ENCODE results near the gene PPIC. TPM values are rescaled to one million over a fixed set of nuclear protein-coding genes. Genes with fewer than 3 reads are reported as not detected.

Gene PPIC
- total and polyA plus RNA-seq, 4 donors: 52.5 to 71.7 (median 65.5) TPM

DNA sequence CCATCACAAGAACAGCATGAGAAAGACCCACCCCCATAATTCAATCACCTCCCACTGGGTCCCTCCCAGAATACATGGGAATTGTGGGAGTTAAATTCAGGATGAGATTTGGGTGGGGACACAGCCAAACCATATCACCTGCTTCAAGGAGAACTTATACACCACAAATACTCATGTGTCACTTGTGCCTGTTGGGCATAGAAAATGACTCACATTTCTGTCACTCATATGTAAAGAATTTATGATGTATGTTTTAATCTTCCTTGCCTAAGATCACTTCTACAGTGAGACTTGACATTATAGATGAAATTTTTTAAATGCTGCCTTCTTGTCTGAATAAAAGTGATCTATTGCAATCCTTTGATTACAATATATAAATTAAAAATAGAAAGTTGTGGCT, 29.5 kb upstream of the PPIC start:
- H3K36me3 ChIP-seq (ENCODE audit: control insufficient read depth in 1 of 2, insufficient read depth in 2 of 2, low read length in 1 of 2): no peaks in the 10 kb centered on the region
- intact Hi-C loops (cut with DNase I): no loop called here
- ATAC-seq (ENCODE audit: low FRiP score) (no peak), DNase-seq (no peak)
- no peaks in the 10 kb centered on the region for H3K4me1 ChIP-seq (ENCODE audit: control insufficient read depth in 1 of 2, insufficient read depth in 2 of 2, low read length in 2 of 2)
- H3K9me3 ChIP-seq (ENCODE audit: control insufficient read depth, low read length): peaks cover 4% of the 10 kb centered on the region
- H3K27ac ChIP-seq (ENCODE audit: low read depth in 1 of 2, low read length in 2 of 2): no peak overlapping the region
- H3K4me3 ChIP-seq (ENCODE audit: low read length in 2 of 2): no peak overlapping the region
- H3K27me3 ChIP-seq (ENCODE audit: control insufficient read depth in 1 of 2, insufficient read depth in 2 of 2, low read length in 1 of 2): no peaks in the 10 kb centered on the region

DNA sequence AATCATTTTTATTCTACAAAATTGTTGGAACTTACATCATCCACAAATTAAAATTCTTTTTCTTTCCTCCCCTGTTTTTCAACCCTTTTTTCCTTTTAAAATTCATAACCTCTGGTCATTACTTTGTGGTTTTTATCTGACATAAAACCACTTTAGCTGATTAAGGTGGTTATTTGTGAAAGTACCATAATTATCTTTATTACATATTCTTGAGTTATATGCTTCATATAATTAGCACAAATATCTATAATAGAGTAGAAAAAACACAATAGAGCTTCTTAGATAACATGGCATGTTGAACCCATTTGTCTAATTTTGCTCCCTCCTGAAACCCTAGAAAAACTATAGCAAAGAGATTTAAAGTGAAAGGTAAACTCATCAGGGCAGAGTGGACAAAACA, 22.9 kb upstream of the PPIC start:
- H3K4me3 ChIP-seq (ENCODE audit: low read length in 2 of 2): no peak overlapping the region
- intact Hi-C loops (cut with DNase I): no loop called here
- no peak for ATAC-seq (ENCODE audit: low FRiP score)
- no peaks in the 10 kb centered on the region for H3K27me3 ChIP-seq (ENCODE audit: control insufficient read depth in 1 of 2, insufficient read depth in 2 of 2, low read length in 1 of 2)
- H3K9me3 ChIP-seq (ENCODE audit: control insufficient read depth, low read length): peaks cover 7% of the 10 kb centered on the region
- peaks cover 0 to 3% of the 10 kb centered on the region in 2 donors for H3K36me3 ChIP-seq (ENCODE audit: control insufficient read depth in 1 of 2, insufficient read depth in 2 of 2, low read length in 1 of 2)
- no peak overlapping the region for H3K27ac ChIP-seq (ENCODE audit: low read depth in 1 of 2, low read length in 2 of 2)
- no peak for DNase-seq
- no peaks in the 10 kb centered on the region for H3K4me1 ChIP-seq (ENCODE audit: control insufficient read depth in 1 of 2, insufficient read depth in 2 of 2, low read length in 2 of 2)

DNA sequence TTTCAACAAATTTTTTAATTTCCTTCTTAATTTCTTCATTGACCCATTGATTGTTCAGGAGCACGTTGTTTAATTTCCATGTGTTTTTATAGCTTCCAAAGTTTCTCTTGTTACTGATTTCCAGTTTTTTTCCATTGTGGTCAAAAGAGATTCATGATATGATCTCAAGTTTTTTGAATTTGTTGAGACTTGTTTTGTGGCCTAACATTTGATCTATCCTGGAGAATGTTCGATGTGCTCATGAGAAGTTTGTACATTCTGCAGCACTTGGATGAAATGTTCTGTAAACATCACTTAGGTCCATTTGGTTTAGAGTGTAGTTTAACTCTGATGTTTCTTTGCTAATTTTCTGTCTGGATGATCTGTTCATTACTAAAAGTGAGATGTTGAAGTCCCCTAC, 14.7 kb upstream of the PPIC start:
- no peak for ATAC-seq (ENCODE audit: low FRiP score)
- DNase-seq: no peak
- intact Hi-C loops (cut with DNase I): loop anchor here in 1 of 2 donors (2.0 kb wide), 1 partner anchor 14 kb away; no protein-coding TSS in a partner anchor
- H3K4me3 ChIP-seq (ENCODE audit: low read length in 2 of 2): no peak overlapping the region
- no peak overlapping the region for H3K27ac ChIP-seq (ENCODE audit: low read depth in 1 of 2, low read length in 2 of 2)
- H3K4me1 ChIP-seq (ENCODE audit: control insufficient read depth in 1 of 2, insufficient read depth in 2 of 2, low read length in 2 of 2): no peaks in the 10 kb centered on the region
- H3K27me3 ChIP-seq (ENCODE audit: control insufficient read depth in 1 of 2, insufficient read depth in 2 of 2, low read length in 1 of 2): no peaks in the 10 kb centered on the region
- H3K36me3 ChIP-seq (ENCODE audit: control insufficient read depth in 1 of 2, insufficient read depth in 2 of 2, low read length in 1 of 2): peaks cover 0 to 5% of the 10 kb centered on the region in 2 donors
- peaks cover 4% of the 10 kb centered on the region for H3K9me3 ChIP-seq (ENCODE audit: control insufficient read depth, low read length)
- 91 to 97% methylated on average over 2 of the region's 2 CpGs for WGBS, 2 donors

DNA sequence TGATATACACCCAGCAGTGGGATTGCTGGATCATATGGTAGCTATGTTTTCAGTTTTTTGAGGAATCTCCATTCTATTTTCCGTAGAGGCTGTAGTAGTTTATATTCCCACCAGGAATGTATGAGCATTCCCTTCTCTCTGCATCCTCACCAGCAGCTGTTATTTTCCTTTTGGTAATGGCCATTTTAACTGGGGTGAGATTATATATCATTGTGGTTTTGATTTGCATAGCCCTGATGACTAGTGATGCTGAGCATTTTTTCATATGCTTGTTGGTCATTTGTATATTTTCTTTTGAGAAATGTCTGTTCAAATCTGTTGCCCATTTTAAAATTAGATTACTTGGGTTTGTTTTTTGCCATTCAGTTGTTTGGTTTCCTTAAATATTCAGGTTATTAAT, 11.2 kb upstream of the PPIC start:
- Histone ChIP-seq H3K9me3 (ENCODE audit: control insufficient read depth, low read length) (peaks cover 4% of the 10 kb centered on the region), H3K36me3 (ENCODE audit: control insufficient read depth in 1 of 2, insufficient read depth in 2 of 2, low read length in 1 of 2) (peaks cover 0 to 2% of the 10 kb centered on the region in 2 donors), H3K4me3 (ENCODE audit: low read length in 2 of 2) (no peak overlapping the region), H3K27ac (ENCODE audit: low read depth in 1 of 2, low read length in 2 of 2) (no peak overlapping the region), H3K4me1 (ENCODE audit: control insufficient read depth in 1 of 2, insufficient read depth in 2 of 2, low read length in 2 of 2) (no peaks in the 10 kb centered on the region), H3K27me3 (ENCODE audit: control insufficient read depth in 1 of 2, insufficient read depth in 2 of 2, low read length in 1 of 2) (no peaks in the 10 kb centered on the region)
- DNase-seq (no peak), ATAC-seq (ENCODE audit: low FRiP score) (no peak)
- 91 to 95% methylated on average over 1 of the region's 1 CpG for WGBS, 2 donors
- intact Hi-C loops (cut with DNase I): no loop called here

DNA sequence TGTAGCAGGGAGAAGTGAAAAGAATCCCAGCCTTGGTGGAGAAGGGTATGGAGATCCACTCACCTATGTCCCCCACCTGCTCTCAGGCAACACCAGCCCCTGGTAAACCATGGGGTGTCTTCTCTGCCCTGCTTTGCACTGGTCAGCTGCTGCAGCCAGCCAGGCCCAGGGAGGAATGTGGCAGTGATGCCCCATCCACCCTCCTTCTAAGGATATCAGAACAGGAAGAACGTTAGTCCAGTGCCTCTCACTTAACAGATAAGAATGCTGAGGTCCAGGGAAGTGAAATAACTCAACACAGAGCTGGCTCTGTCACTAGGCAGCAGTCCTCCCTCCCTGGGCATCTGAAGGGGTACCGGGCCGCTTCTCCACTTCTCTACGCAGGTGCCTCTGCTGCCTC, 9.7 kb upstream of the PPIC start:
- intact Hi-C loops (cut with DNase I): no loop called here
- no peaks in the 10 kb centered on the region for H3K27me3 ChIP-seq (ENCODE audit: control insufficient read depth in 1 of 2, insufficient read depth in 2 of 2, low read length in 1 of 2)
- 85% methylated on average over 4 of the region's 4 CpGs for WGBS, 2 donors
- H3K4me1 ChIP-seq (ENCODE audit: control insufficient read depth in 1 of 2, insufficient read depth in 2 of 2, low read length in 2 of 2): no peaks in the 10 kb centered on the region
- H3K4me3 ChIP-seq (ENCODE audit: low read length in 2 of 2): no peak overlapping the region
- H3K36me3 ChIP-seq (ENCODE audit: control insufficient read depth in 1 of 2, insufficient read depth in 2 of 2, low read length in 1 of 2): no peaks in the 10 kb centered on the region
- peaks cover 1% of the 10 kb centered on the region for H3K9me3 ChIP-seq (ENCODE audit: control insufficient read depth, low read length)
- no peak overlapping the region for H3K27ac ChIP-seq (ENCODE audit: low read depth in 1 of 2, low read length in 2 of 2)
- ATAC-seq (ENCODE audit: low FRiP score): no peak
- DNase-seq: no peak

DNA sequence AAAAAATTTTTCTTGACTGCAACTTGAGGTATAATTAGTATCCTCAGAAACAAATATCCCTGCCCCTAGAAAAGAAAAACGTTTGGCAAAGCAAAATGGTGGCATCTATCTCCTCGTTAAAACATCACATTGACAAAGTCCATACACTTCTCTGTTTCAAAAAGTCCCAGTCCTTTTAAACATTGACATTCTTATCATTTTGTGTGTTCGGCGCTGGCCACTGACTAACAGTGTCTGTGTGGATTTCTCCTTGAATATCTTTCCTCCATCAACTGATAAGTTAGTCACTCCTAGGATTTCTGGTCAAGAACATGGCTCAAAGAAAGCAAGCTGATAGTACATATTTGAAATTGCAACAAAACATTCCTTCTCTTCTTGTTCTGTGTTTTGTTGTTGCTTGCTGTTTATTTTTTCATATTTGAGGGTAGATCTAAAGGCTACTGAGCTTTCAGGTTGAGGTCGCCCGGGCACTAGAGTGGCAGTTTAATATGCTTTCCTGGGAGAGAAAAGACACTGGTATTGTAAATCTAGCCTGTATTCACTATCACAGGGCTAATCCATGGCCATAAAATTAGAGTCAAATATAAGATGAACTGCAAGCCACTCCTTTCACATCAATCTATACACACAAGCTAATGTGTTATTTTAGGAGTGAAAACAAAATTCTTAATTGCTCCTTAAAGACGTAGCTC, 8.5 kb upstream of the PPIC start:
- ATAC-seq (ENCODE audit: low FRiP score): no peak
- intact Hi-C loops (cut with DNase I): no loop called here
- no peak overlapping the region for H3K4me3 ChIP-seq (ENCODE audit: low read length in 2 of 2)
- no peaks in the 10 kb centered on the region for H3K36me3 ChIP-seq (ENCODE audit: control insufficient read depth in 1 of 2, insufficient read depth in 2 of 2, low read length in 1 of 2)
- H3K4me1 ChIP-seq (ENCODE audit: control insufficient read depth in 1 of 2, insufficient read depth in 2 of 2, low read length in 2 of 2): no peaks in the 10 kb centered on the region
- WGBS, 2 donors: 89 to 92% methylated on average over 7 of the region's 7 CpGs
- no peak for DNase-seq
- H3K9me3 ChIP-seq (ENCODE audit: control insufficient read depth, low read length): peaks cover 1% of the 10 kb centered on the region
- no peaks in the 10 kb centered on the region for H3K27me3 ChIP-seq (ENCODE audit: control insufficient read depth in 1 of 2, insufficient read depth in 2 of 2, low read length in 1 of 2)
- H3K27ac ChIP-seq (ENCODE audit: low read depth in 1 of 2, low read length in 2 of 2): no peak overlapping the region

DNA sequence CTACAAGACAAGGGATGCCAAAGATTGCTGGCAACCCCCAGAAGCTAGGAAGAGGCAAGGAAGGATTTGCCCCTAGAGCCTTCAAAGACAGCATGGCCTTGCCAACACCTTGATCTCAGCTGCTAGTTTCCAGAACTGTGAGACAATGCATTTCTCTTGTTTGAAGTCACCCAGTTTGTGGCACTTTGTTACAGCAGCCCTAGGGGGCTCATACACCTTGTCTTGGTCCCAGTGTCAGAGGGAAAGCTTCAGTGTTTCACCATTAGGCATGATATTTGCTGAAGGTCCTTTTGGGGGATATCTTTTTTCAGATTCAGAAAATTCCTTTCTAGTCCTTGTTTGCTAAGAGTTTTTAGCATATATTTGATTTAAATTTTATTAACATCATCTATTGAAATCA, 3.1 kb upstream of the PPIC start:
- ATAC-seq (ENCODE audit: low FRiP score) (no peak), DNase-seq (no peak)
- H3K4me3 ChIP-seq (ENCODE audit: low read length in 2 of 2): no peak overlapping the region
- peak overlapping the region in 1 of 2 donors; percentile 6 for H3K27ac ChIP-seq (ENCODE audit: low read depth in 1 of 2, low read length in 2 of 2)
- H3K9me3 ChIP-seq (ENCODE audit: control insufficient read depth, low read length): no peaks in the 10 kb centered on the region
- intact Hi-C loops (cut with DNase I): loop anchor here (5.0 kb wide), 2 partner anchors 48 to 328 kb away; partner anchors contain the start of gene PRDM6 (in 1 of the 2)
- no peaks in the 10 kb centered on the region for H3K36me3 ChIP-seq (ENCODE audit: control insufficient read depth in 1 of 2, insufficient read depth in 2 of 2, low read length in 1 of 2)
- H3K27me3 ChIP-seq (ENCODE audit: control insufficient read depth in 1 of 2, insufficient read depth in 2 of 2, low read length in 1 of 2): no peaks in the 10 kb centered on the region
- H3K4me1 ChIP-seq (ENCODE audit: control insufficient read depth in 1 of 2, insufficient read depth in 2 of 2, low read length in 2 of 2): no peaks in the 10 kb centered on the region

DNA sequence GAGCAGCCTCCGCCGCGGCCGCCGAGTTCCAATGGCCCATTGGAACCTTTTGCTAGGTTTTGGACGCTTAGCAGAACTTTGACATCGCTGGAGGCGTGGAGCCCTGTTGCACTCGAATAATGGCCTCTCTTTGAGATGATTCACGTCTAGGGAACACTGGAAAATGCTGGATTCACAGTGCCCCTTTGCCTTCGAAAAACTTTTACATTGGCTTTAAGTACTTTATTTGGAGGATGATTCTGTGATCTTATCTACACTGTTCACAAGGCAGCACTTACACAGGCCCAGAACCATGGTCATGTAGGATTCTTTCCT, 536 bp upstream of the PPIC start:
- peak overlapping the region; percentile 72 to 88 for H3K27ac ChIP-seq (ENCODE audit: low read depth in 1 of 2, low read length in 2 of 2)
- no peak for ATAC-seq (ENCODE audit: low FRiP score)
- no peak for DNase-seq
- peak overlapping the region; percentile 70 to 92 for H3K4me3 ChIP-seq (ENCODE audit: low read length in 2 of 2)
- H3K27me3 ChIP-seq (ENCODE audit: control insufficient read depth in 1 of 2, insufficient read depth in 2 of 2, low read length in 1 of 2): no peaks in the 10 kb centered on the region
- WGBS, 2 donors: 0% methylated on average over 11 of the region's 11 CpGs
- H3K36me3 ChIP-seq (ENCODE audit: control insufficient read depth in 1 of 2, insufficient read depth in 2 of 2, low read length in 1 of 2): no peaks in the 10 kb centered on the region
- no peaks in the 10 kb centered on the region for H3K9me3 ChIP-seq (ENCODE audit: control insufficient read depth, low read length)
- H3K4me1 ChIP-seq (ENCODE audit: control insufficient read depth in 1 of 2, insufficient read depth in 2 of 2, low read length in 2 of 2): no peaks in the 10 kb centered on the region
- intact Hi-C loops (cut with DNase I): loop anchor here (2.0 to 5.0 kb wide), 4 partner anchors 50 to 330 kb away; partner anchors contain the start of genes PRDM6 (in 2 of the 2) and SNX24 (in 1 of the 2)

DNA sequence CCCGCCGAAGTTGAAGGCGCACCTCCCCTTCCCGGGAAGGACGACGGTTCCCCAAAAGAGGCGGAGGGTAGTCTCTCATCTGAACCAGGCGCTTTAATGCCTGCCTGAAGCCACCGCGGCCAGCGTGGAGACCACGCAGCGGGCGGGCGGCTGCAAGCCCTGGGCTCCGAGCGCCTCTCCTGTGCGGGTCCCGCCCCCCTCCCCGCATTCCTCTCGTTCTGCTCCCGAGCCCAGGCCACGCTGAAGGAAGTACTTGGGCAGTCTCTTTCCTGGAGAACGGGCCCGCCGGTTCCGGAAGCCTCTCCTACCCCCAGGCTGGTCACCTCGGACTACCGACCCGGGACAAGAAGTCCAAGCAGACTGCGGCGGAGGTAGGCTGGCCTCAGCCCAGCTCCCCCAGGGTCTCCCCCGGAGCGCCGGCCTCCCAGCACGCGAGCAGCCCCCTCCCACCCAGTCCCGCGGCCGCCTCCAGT, 571 bp downstream of the PPIC start:
- Histone ChIP-seq H3K9me3 (ENCODE audit: control insufficient read depth, low read length) (no peaks in the 10 kb centered on the region), H3K4me1 (ENCODE audit: control insufficient read depth in 1 of 2, insufficient read depth in 2 of 2, low read length in 2 of 2) (no peaks in the 10 kb centered on the region), H3K27me3 (ENCODE audit: control insufficient read depth in 1 of 2, insufficient read depth in 2 of 2, low read length in 1 of 2) (no peaks in the 10 kb centered on the region), H3K27ac (ENCODE audit: low read depth in 1 of 2, low read length in 2 of 2) (peak overlapping the region; percentile 3 to 82), H3K36me3 (ENCODE audit: control insufficient read depth in 1 of 2, insufficient read depth in 2 of 2, low read length in 1 of 2) (no peaks in the 10 kb centered on the region), H3K4me3 (ENCODE audit: low read length in 2 of 2) (peak overlapping the region; percentile 70 to 92)
- peak; percentile 70 to 90 for DNase-seq
- peak; percentile 74 for ATAC-seq (ENCODE audit: low FRiP score)
- intact Hi-C loops (cut with DNase I): loop anchor here (2.0 to 5.0 kb wide), 4 partner anchors 51 to 331 kb away; partner anchors contain the start of genes PRDM6 (in 2 of the 2) and SNX24 (in 1 of the 2)
- 0% methylated on average over 24 to 40 of the region's 40 CpGs for WGBS, 2 donors
